ENCODE data around the gene RBMXL3. TPM values are rescaled to one million over a fixed set of nuclear protein-coding genes. Genes with fewer than 3 reads are reported as not detected.

RBMXL3 gene
- total and polyA plus RNA-seq, 9 donors: not detected

GRCh38 chrX:115236560-115236959 lies 47.4 kb downstream of the RBMXL3 start:
- no peaks in the 10 kb centered on the region for H3K27me3 ChIP-seq
- TF ChIP-seq, protein P1, sequence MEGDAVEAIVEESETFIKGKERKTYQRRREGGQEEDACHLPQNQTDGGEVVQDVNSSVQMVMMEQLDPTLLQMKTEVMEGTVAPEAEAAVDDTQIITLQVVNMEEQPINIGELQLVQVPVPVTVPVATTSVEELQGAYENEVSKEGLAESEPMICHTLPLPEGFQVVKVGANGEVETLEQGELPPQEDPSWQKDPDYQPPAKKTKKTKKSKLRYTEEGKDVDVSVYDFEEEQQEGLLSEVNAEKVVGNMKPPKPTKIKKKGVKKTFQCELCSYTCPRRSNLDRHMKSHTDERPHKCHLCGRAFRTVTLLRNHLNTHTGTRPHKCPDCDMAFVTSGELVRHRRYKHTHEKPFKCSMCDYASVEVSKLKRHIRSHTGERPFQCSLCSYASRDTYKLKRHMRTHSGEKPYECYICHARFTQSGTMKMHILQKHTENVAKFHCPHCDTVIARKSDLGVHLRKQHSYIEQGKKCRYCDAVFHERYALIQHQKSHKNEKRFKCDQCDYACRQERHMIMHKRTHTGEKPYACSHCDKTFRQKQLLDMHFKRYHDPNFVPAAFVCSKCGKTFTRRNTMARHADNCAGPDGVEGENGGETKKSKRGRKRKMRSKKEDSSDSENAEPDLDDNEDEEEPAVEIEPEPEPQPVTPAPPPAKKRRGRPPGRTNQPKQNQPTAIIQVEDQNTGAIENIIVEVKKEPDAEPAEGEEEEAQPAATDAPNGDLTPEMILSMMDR (IDR thresholded peaks at IDR 0.05): no peak
- no peak for TF ChIP-seq EP300 (IDR thresholded peaks at IDR 0.05)
- no peak for TF ChIP-seq POLR2A (IDR thresholded peaks at IDR 0.05)
- intact Hi-C loops (cut with DNase I): no loop called here
- no peak overlapping the region for H3K4me3 ChIP-seq
- no peak for DNase-seq
- no peaks in the 10 kb centered on the region for H3K36me3 ChIP-seq
- no peaks in the 10 kb centered on the region for H3K9me3 ChIP-seq
- H3K4me1 ChIP-seq (ENCODE audit: insufficient read depth): no peaks in the 10 kb centered on the region
- H3K27ac ChIP-seq: no peak overlapping the region

DNA sequence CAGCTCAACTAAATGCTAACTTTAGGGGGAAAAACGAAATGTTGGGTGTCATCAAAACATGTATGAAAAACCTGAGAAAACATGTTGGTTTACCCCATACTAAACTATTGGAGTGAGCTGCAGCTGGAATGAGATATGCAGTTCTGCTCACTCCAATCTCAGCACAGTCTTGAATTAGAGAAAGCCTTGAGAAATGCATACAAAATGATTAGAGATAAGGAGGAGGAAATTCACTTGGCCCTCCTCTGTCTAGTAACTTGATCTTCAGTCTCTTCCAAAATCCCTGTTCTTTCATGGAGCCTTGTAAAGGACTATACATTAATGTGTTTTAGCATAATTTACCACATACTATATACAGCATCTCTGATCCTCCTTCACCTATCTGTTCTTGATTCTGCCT lies 47.8 kb downstream of the RBMXL3 start:
- no peak overlapping the region for H3K27ac ChIP-seq
- 5 to 11% (median 6%) methylated on average over 1 of the region's 1 CpG for WGBS, 3 donors
- no peaks in the 10 kb centered on the region for H3K9me3 ChIP-seq
- no peaks in the 10 kb centered on the region for H3K27me3 ChIP-seq
- H3K36me3 ChIP-seq: no peaks in the 10 kb centered on the region
- TF ChIP-seq POLR2A (IDR thresholded peaks at IDR 0.05) (no peak), EP300 (IDR thresholded peaks at IDR 0.05) (no peak)
- TF ChIP-seq, protein P1 (IDR thresholded peaks at IDR 0.05): no peak
- H3K4me1 ChIP-seq (ENCODE audit: insufficient read depth): no peaks in the 10 kb centered on the region
- intact Hi-C loops (cut with DNase I): no loop called here
- no peak overlapping the region for H3K4me3 ChIP-seq
- no peak for DNase-seq

Other genes starting within 250 kb of the RBMXL3 start
- not detected for gene IL13RA2, start 171.8 kb upstream of the RBMXL3 start, total RNA-seq
- under 1 TPM in 1 of 2 donors, not detected in 1; 0.33 TPM for gene IL13RA2, start 171.8 kb upstream of the RBMXL3 start, polyA plus RNA-seq
- 10 to 100 TPM in 3 of 7 donors, 1 to 10 TPM in 4; 8.3 to 13.3 (median 9.3) TPM for gene LRCH2, start 44.7 kb downstream of the RBMXL3 start, total RNA-seq
- 1 to 10 TPM; 5.2 to 7.0 TPM for gene LRCH2, start 44.7 kb downstream of the RBMXL3 start, polyA plus RNA-seq
- gene LUZP4, start 100.3 kb downstream of the RBMXL3 start, total RNA-seq: not detected
- not detected for gene LUZP4, start 100.3 kb downstream of the RBMXL3 start, polyA plus RNA-seq

Measured in ovary (tissue), 9 donors.